ENCODE measurements around the gene WDR7. TPM values are rescaled to one million over a fixed set of nuclear protein-coding genes. Genes with fewer than 3 reads are reported as not detected.

WDR7 gene
- total RNA-seq, 1 experiment from 2014 or later, result 7.8 TPM

- H3K9me3 Mint-ChIP-seq (ENCODE audit: unreplicated experiment), result no peaks in the 10 kb centered on the region
- Histone ChIP-seq H3K36me3 (ENCODE audit: control insufficient read depth, insufficient read depth, low read length) (no peaks in the 10 kb centered on the region), H3K27me3 (replicated peaks; ENCODE audit: control insufficient read depth, insufficient read depth, low read length) (no peaks in the 10 kb centered on the region), H3K9me3 (no peaks in the 10 kb centered on the region), H3K4me1 (no peaks in the 10 kb centered on the region), H3K4me3 (ENCODE audit: low read depth, low read length) (no peak overlapping the region)
- BruUV-seq (replicated peaks), result no TSS peak
- intact Hi-C loops (cut with micrococcal nuclease; ENCODE audit: unreplicated experiment), result no loop called here
- H3K27me3 Mint-ChIP-seq (ENCODE audit: insufficient read depth, unreplicated experiment), result no peaks in the 10 kb centered on the region
- no peak for TF ChIP-seq CTCF (IDR thresholded peaks at IDR 0.05; ENCODE audit: insufficient read depth in 1 of 2, low read depth in 1 of 2, low read length in 1 of 2, severe bottlenecking in 1 of 2, unreplicated experiment in 1 of 2)
- DNase-seq, result no peak
- POLR2A ChIA-PET, result no interaction called here
- H3K4me1 Mint-ChIP-seq (ENCODE audit: low read depth, unreplicated experiment), result no peaks in the 10 kb centered on the region
- CTCF ChIA-PET, result no interaction called here
- H3K27ac Mint-ChIP-seq (ENCODE audit: unreplicated experiment), result no peak overlapping the region
- no peaks in the 10 kb centered on the region for H3K36me3 Mint-ChIP-seq (ENCODE audit: insufficient read depth, unreplicated experiment)
- H3K4me3 Mint-ChIP-seq (ENCODE audit: unreplicated experiment), result no peak overlapping the region
Observed at GRCh38 chr18:56919190-56919589, 268.0 kb downstream of the WDR7 start.

- no peak for TF ChIP-seq CTCF (IDR thresholded peaks at IDR 0.05; ENCODE audit: insufficient read depth in 1 of 2, low read depth in 1 of 2, low read length in 1 of 2, severe bottlenecking in 1 of 2, unreplicated experiment in 1 of 2)
- BruUV-seq (replicated peaks), result no TSS peak
Observed at GRCh38 chr18:56921896-56922480, 270.8 kb downstream of the WDR7 start.

GRCh38 chr18:56926734-56927133, 275.6 kb downstream of the WDR7 start:
- no peak for TF ChIP-seq CTCF (IDR thresholded peaks at IDR 0.05; ENCODE audit: insufficient read depth in 1 of 2, low read depth in 1 of 2, low read length in 1 of 2, severe bottlenecking in 1 of 2, unreplicated experiment in 1 of 2)
- H3K4me3 ChIP-seq (ENCODE audit: low read depth, low read length), result no peak overlapping the region
- no peaks in the 10 kb centered on the region for H3K9me3 ChIP-seq
- intact Hi-C loops (cut with micrococcal nuclease; ENCODE audit: unreplicated experiment), result no loop called here
- no peak for DNase-seq
- CTCF ChIA-PET, result no interaction called here
- Mint-ChIP-seq H3K9me3 (ENCODE audit: unreplicated experiment) (no peaks in the 10 kb centered on the region), H3K27ac (ENCODE audit: unreplicated experiment) (no peak overlapping the region), H3K36me3 (ENCODE audit: insufficient read depth, unreplicated experiment) (no peaks in the 10 kb centered on the region), H3K4me3 (ENCODE audit: unreplicated experiment) (no peak overlapping the region), H3K27me3 (ENCODE audit: insufficient read depth, unreplicated experiment) (no peaks in the 10 kb centered on the region), H3K4me1 (ENCODE audit: low read depth, unreplicated experiment) (no peaks in the 10 kb centered on the region)
- no peaks in the 10 kb centered on the region for H3K27me3 ChIP-seq (replicated peaks; ENCODE audit: control insufficient read depth, insufficient read depth, low read length)
- no peaks in the 10 kb centered on the region for H3K4me1 ChIP-seq
- no TSS peak for BruUV-seq (replicated peaks)
- no peaks in the 10 kb centered on the region for H3K36me3 ChIP-seq (ENCODE audit: control insufficient read depth, insufficient read depth, low read length)
- POLR2A ChIA-PET, result no interaction called here

More at GRCh38 chr18:56921896-56922480, 270.8 kb downstream of the WDR7 start:
- no peaks in the 10 kb centered on the region for H3K9me3 Mint-ChIP-seq (ENCODE audit: unreplicated experiment)
- H3K4me1 Mint-ChIP-seq (ENCODE audit: low read depth, unreplicated experiment), result no peaks in the 10 kb centered on the region
- no peaks in the 10 kb centered on the region for H3K4me1 ChIP-seq
- CTCF ChIA-PET, result no interaction called here
- H3K27me3 ChIP-seq (replicated peaks; ENCODE audit: control insufficient read depth, insufficient read depth, low read length), result no peaks in the 10 kb centered on the region
- no peaks in the 10 kb centered on the region for H3K9me3 ChIP-seq
- no peak overlapping the region for H3K27ac Mint-ChIP-seq (ENCODE audit: unreplicated experiment)
- H3K4me3 ChIP-seq (ENCODE audit: low read depth, low read length), result no peak overlapping the region
- no peak for DNase-seq
- POLR2A ChIA-PET, result no interaction called here
- intact Hi-C loops (cut with micrococcal nuclease; ENCODE audit: unreplicated experiment), result no loop called here
- no peaks in the 10 kb centered on the region for H3K36me3 Mint-ChIP-seq (ENCODE audit: insufficient read depth, unreplicated experiment)
- no peaks in the 10 kb centered on the region for H3K36me3 ChIP-seq (ENCODE audit: control insufficient read depth, insufficient read depth, low read length)
- H3K4me3 Mint-ChIP-seq (ENCODE audit: unreplicated experiment), result no peak overlapping the region
- no peaks in the 10 kb centered on the region for H3K27me3 Mint-ChIP-seq (ENCODE audit: insufficient read depth, unreplicated experiment)
